22Rv1 (cell line): Measurements from ENCODE around the gene HLA-DRA.

Experiments used
- ZFX ChIP-seq: fragments of 450-650 bp; IDR thresholded peaks from 2 replicates; pipeline ENCODE4 v1.6.1; 2017; ENCODE audit warnings: antibody characterized with exemption, borderline replicate concordance
- TF ChIP-seq, protein P1 (sequence below): fragments of 450-650 bp; IDR thresholded peaks from 2 replicates; pipeline ENCODE4 v1.5.1; 2017; ENCODE audit warnings: mild to moderate bottlenecking

DNA sequence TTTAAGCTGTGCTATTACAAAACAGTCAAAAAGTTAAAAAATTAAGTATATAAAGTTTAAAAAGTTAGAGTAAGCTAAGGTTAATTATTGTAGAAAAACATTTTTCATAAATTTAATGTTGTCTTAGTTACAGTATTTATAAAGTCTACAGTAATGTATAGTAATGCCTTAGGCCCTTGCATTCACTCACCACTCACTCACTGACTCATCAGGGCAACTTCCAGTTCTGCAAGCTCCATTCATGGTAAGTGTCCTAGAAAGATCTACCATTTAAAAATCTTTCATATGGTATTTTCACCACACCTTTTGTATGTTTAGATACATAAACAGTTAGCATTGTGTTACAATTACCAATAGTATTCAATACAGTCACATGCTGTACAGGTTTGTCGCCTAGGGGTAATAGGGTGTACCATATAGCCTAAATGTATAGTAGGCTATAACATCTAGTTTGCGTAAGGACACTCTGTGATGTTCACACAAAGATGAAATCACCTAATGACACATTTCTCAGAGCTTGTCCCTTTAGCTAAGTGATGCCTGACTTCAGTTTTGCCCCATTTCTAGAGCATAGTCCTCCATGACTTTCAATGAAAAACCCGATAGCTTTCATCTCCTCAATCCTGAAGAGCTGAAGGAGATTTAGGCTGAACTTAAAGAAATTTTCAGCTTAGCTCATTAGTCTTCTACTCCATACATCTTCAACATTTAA lies 14.9 kb upstream of the HLA-DRA start:
- TF ChIP-seq, protein P1, sequence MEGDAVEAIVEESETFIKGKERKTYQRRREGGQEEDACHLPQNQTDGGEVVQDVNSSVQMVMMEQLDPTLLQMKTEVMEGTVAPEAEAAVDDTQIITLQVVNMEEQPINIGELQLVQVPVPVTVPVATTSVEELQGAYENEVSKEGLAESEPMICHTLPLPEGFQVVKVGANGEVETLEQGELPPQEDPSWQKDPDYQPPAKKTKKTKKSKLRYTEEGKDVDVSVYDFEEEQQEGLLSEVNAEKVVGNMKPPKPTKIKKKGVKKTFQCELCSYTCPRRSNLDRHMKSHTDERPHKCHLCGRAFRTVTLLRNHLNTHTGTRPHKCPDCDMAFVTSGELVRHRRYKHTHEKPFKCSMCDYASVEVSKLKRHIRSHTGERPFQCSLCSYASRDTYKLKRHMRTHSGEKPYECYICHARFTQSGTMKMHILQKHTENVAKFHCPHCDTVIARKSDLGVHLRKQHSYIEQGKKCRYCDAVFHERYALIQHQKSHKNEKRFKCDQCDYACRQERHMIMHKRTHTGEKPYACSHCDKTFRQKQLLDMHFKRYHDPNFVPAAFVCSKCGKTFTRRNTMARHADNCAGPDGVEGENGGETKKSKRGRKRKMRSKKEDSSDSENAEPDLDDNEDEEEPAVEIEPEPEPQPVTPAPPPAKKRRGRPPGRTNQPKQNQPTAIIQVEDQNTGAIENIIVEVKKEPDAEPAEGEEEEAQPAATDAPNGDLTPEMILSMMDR: no peak
- TF ChIP-seq ZFX: no peak
